PFSK-1 (cell line): ENCODE data around the gene LDLRAD3.
A peak's percentile ranks its signal among the peaks of the same experiment; 100 is the strongest.

ENCODE experiments used
- FOXP2 ChIP-seq: optimal IDR thresholded peaks from 2 replicates; pipeline ENCODE3; 2011; ENCODE audit warnings: borderline replicate concordance, control low read depth, inconsistent platforms; ENCODE audit not compliant: insufficient read depth; ENCODE audit errors: extremely low read length, extremely low read depth
- POLR2AphosphoS5 ChIP-seq: IDR thresholded peaks from 2 replicates; pipeline ENCODE4 v1.6.1; 2012; ENCODE audit warnings: low read depth, mild to moderate bottlenecking, control low read depth, low read length, moderate library complexity
- REST ChIP-seq, 2 experiments: IDR thresholded peaks; 2 replicates each; pipeline versions ENCODE4 v1.6.1 to v1.8.0; 2011 to 2012; ENCODE audit warnings: low read depth in 2 of 2, low read length in 2 of 2, control low read depth in 1 of 2, inconsistent platforms in 1 of 2, mild to moderate bottlenecking in 1 of 2, moderate library complexity in 1 of 2; ENCODE audit not compliant: insufficient read depth in 1 of 2
- SIN3A ChIP-seq: IDR thresholded peaks from 2 replicates; pipeline ENCODE4 v1.6.1; 2012; ENCODE audit warnings: mild to moderate bottlenecking, low read length, moderate library complexity, borderline replicate concordance; ENCODE audit not compliant: insufficient read depth
- TAF1 ChIP-seq: IDR thresholded peaks from 2 replicates; pipeline ENCODE4 v1.6.1; 2012; ENCODE audit warnings: low read length, control low read depth, borderline replicate concordance; ENCODE audit not compliant: insufficient read depth

LDLRAD3 gene

GRCh38 chr11:35995681-35996271, 51.9 kb downstream of the LDLRAD3 start:
- no peak for TF ChIP-seq SIN3A
- TF ChIP-seq POLR2AphosphoS5, result no peak
- no peak for TF ChIP-seq TAF1

GRCh38 chr11:35997902-35998520, 54.1 kb downstream of the LDLRAD3 start:
- TF ChIP-seq REST (IDR thresholded peaks at IDR 0.05; ENCODE audit: insufficient read depth in 1 of 2, low read depth in 2 of 2, low read length in 2 of 2) (no peak), TAF1 (no peak), FOXP2 (no peak), POLR2AphosphoS5 (no peak), SIN3A (no peak)

GRCh38 chr11:35998634-35999033, 54.8 kb downstream of the LDLRAD3 start:
- TF ChIP-seq FOXP2 (no peak), REST (IDR thresholded peaks at IDR 0.05; ENCODE audit: insufficient read depth in 1 of 2, low read depth in 2 of 2, low read length in 2 of 2) (no peak), POLR2AphosphoS5 (no peak)

- no peak for TF ChIP-seq REST (IDR thresholded peaks at IDR 0.05; ENCODE audit: insufficient read depth in 1 of 2, low read depth in 2 of 2, low read length in 2 of 2)
- no peak for TF ChIP-seq POLR2AphosphoS5
- no peak for TF ChIP-seq TAF1
- no peak for TF ChIP-seq FOXP2
- TF ChIP-seq SIN3A, result no peak
Measured at GRCh38 chr11:36000616-36001190, 56.8 kb downstream of the LDLRAD3 start.

- TF ChIP-seq TAF1 (no peak), FOXP2 (peak; percentile 54), SIN3A (no peak)
Measured at GRCh38 chr11:36002196-36002595, 58.3 kb downstream of the LDLRAD3 start.

- TF ChIP-seq POLR2AphosphoS5 (no peak), SIN3A (no peak), FOXP2 (no peak), TAF1 (no peak), REST (IDR thresholded peaks at IDR 0.05; ENCODE audit: insufficient read depth in 1 of 2, low read depth in 2 of 2, low read length in 2 of 2) (no peak)
Measured at GRCh38 chr11:36002796-36003195, 58.9 kb downstream of the LDLRAD3 start.
